H1 (cell line): ENCODE results near the gene NOVA1. TPM values are rescaled to one million over a fixed set of nuclear protein-coding genes. Genes with fewer than 3 reads are reported as not detected.

Experiments used
- CTCF ChIA-PET: fragments of 300-600 bp; sonication (Branson Sonifier 250); formaldehyde crosslinking; loops from one replicate; lab custom pipeline; 2021; ENCODE audit not compliant: partially characterized antibody; lab: Charles Lee
- POLR2A ChIA-PET: fragments of 300-600 bp; sonication (Branson Sonifier 250); formaldehyde crosslinking; loops from one replicate; lab custom pipeline; 2021; ENCODE audit warnings: inconsistent platforms; ENCODE audit not compliant: partially characterized antibody; lab: Charles Lee
- DNase-seq, 2 experiments: peaks; one replicate each; pipeline versions ENCODE4 v3.0.0 to v3.0.0-alpha.2; 2010 to 2022; ENCODE audit warnings: low spot score in 2 of 2, low read depth in 1 of 2, mixed read lengths in 1 of 2
- FAIRE-seq: peaks from 2 replicates; lab custom pipeline; 2011; peaks lifted over from hg19 to GRCh38; lab: Jason Lieb, UNC
- H2AFZ ChIP-seq: 2 replicates; pipeline ENCODE4 v1.8.1; 2012; ENCODE audit warnings: low read length, inconsistent platforms
- H2AK5ac ChIP-seq: 2 replicates; pipeline ENCODE4 v1.6.1; 2013; ENCODE audit warnings: low read depth, low read length
- H2BK120ac ChIP-seq: replicated peaks from 2 replicates; pipeline ENCODE3; 2013; ENCODE audit warnings: low read depth, low read length, inconsistent platforms
- H2BK12ac ChIP-seq: 2 replicates; pipeline ENCODE4 v1.6.1; 2013; ENCODE audit warnings: low read depth, low read length
- H2BK15ac ChIP-seq: 2 replicates; pipeline ENCODE4 v1.6.1; 2013; ENCODE audit warnings: low read length
- H2BK20ac ChIP-seq: 2 replicates; pipeline ENCODE4 v1.6.1; 2013; ENCODE audit warnings: low read length
- H2BK5ac ChIP-seq: 2 replicates; pipeline ENCODE4 v1.6.1; 2013; ENCODE audit warnings: low read depth, low read length
- H3K14ac ChIP-seq: 2 replicates; pipeline ENCODE4 v1.6.1; 2013; ENCODE audit warnings: inconsistent platforms; ENCODE audit not compliant: insufficient read length
- H3K18ac ChIP-seq: 2 replicates; pipeline ENCODE4 v1.6.1; 2013; ENCODE audit warnings: low read length; ENCODE audit errors: extremely low read depth
- H3K23ac ChIP-seq: 2 replicates; pipeline ENCODE4 v1.6.1; 2013; ENCODE audit warnings: inconsistent platforms; ENCODE audit not compliant: insufficient read length
- H3K23me2 ChIP-seq: 2 replicates; pipeline ENCODE4 v1.6.1; 2013; ENCODE audit warnings: low read depth, low read length
- H3K27ac ChIP-seq: 2 replicates; pipeline ENCODE4 v1.6.1; 2011; ENCODE audit warnings: low read depth, low read length, inconsistent platforms
- H3K27me3 ChIP-seq, 4 experiments: replicated peaks in 1 of 4; 1 replicate in 1 of 4; 2 replicates in 3 of 4; pipeline versions ENCODE4 v1.6.1 to v1.8.1; 2011 to 2013; ENCODE audit warnings: low read length in 3 of 4, mild to moderate bottlenecking in 3 of 4, inconsistent platforms in 2 of 4, mixed read lengths in 2 of 4, moderate library complexity in 1 of 4; ENCODE audit not compliant: control insufficient read depth in 3 of 4, insufficient read depth in 3 of 4; ENCODE audit errors: extremely low read depth in 1 of 4
- H3K36me3 ChIP-seq, 4 experiments: 2 replicates each; pipeline versions ENCODE4 v1.6.1 to v1.8.1; 2011 to 2013; ENCODE audit warnings: mild to moderate bottlenecking in 4 of 4, low read length in 3 of 4, moderate library complexity in 2 of 4, control low read depth in 1 of 4, inconsistent platforms in 1 of 4; ENCODE audit not compliant: insufficient read depth in 4 of 4, control insufficient read depth in 2 of 4
- H3K4ac ChIP-seq: replicated peaks from 2 replicates; pipeline ENCODE3; 2013; ENCODE audit warnings: low read length, low read depth, mixed read lengths, inconsistent platforms; ENCODE audit not compliant: insufficient read length
- H3K4me1 ChIP-seq, 4 experiments: replicated peaks in 1 of 4; 1 replicate in 1 of 4; 2 replicates in 3 of 4; pipeline versions ENCODE4 v1.6.1 to v1.8.1; 2011 to 2013; ENCODE audit warnings: low read length in 3 of 4, inconsistent platforms in 2 of 4, mixed read lengths in 1 of 4; ENCODE audit not compliant: insufficient read depth in 4 of 4, control insufficient read depth in 3 of 4
- H3K4me2 ChIP-seq, 2 experiments: 2 replicates each; pipeline versions ENCODE4 v1.6.1 to v1.8.1; 2011 to 2013; ENCODE audit warnings: low read depth in 2 of 2, low read length in 2 of 2, control low read depth in 1 of 2, inconsistent platforms in 1 of 2, mild to moderate bottlenecking in 1 of 2; ENCODE audit not compliant: insufficient read depth in 1 of 2
- H3K4me3 ChIP-seq, 4 experiments: fragments of 200-600, 300-600 bp in 1 of 4; sonication (generic), shearing (Covaris generic), sonication (Bioruptor Twin) in 1 of 4; 2 replicates each; pipeline versions ENCODE4 v1.5.1 to v1.8.1; 2011 to 2016; ENCODE audit warnings: low read length in 4 of 4, low read depth in 3 of 4, control low read depth in 2 of 4, inconsistent platforms in 2 of 4, mild to moderate bottlenecking in 2 of 4, mixed read lengths in 1 of 4, moderate library complexity in 1 of 4; ENCODE audit not compliant: insufficient read depth in 2 of 4; ENCODE audit errors: extremely low read depth in 1 of 4
- H3K56ac ChIP-seq: replicated peaks from 2 replicates; pipeline ENCODE3; 2013; ENCODE audit warnings: low read depth, mild to moderate bottlenecking, mixed read lengths, low read length, inconsistent platforms; ENCODE audit not compliant: insufficient read length
- H3K79me1 ChIP-seq: 2 replicates; pipeline ENCODE4 v1.6.1; 2013; ENCODE audit warnings: low read depth, low read length, control low read depth
- H3K79me2 ChIP-seq, 2 experiments: 2 replicates each; pipeline versions ENCODE4 v1.6.1 to v1.8.1; 2012 to 2013; ENCODE audit warnings: low read length in 2 of 2, mild to moderate bottlenecking in 2 of 2, inconsistent platforms in 1 of 2; ENCODE audit not compliant: insufficient read depth in 2 of 2, control insufficient read depth in 1 of 2
- H3K9ac ChIP-seq, 4 experiments: replicated peaks in 1 of 4; 1 replicate in 1 of 4; 2 replicates in 3 of 4; pipeline versions ENCODE4 v1.6.1 to v1.8.1; 2011 to 2013; ENCODE audit warnings: low read depth in 3 of 4, low read length in 3 of 4, control low read depth in 2 of 4, mild to moderate bottlenecking in 2 of 4, moderate library complexity in 2 of 4, inconsistent platforms in 1 of 4; ENCODE audit errors: extremely low read depth in 1 of 4
- H3K9me3 ChIP-seq, 2 experiments: 2 replicates each; pipeline versions ENCODE4 v1.6.1 to v1.8.1; 2012 to 2013; ENCODE audit warnings: mild to moderate bottlenecking in 2 of 2, moderate library complexity in 2 of 2, control low read depth in 1 of 2, inconsistent platforms in 1 of 2, low read depth in 1 of 2, low read length in 1 of 2, mixed read lengths in 1 of 2; ENCODE audit not compliant: insufficient read depth in 2 of 2
- H4K20me1 ChIP-seq, 2 experiments: replicated peaks in 1 of 2; 2 replicates each; pipeline versions ENCODE3 to v1.8.1; 2011 to 2013; ENCODE audit warnings: inconsistent platforms in 2 of 2, low read length in 2 of 2, mild to moderate bottlenecking in 1 of 2; ENCODE audit not compliant: insufficient read depth in 2 of 2, control insufficient read depth in 1 of 2
- H4K5ac ChIP-seq: 2 replicates; pipeline ENCODE4 v1.6.1; 2013; ENCODE audit warnings: low read length, low read depth, mixed read lengths, inconsistent platforms; ENCODE audit not compliant: insufficient read length
- H4K8ac ChIP-seq: 2 replicates; pipeline ENCODE4 v1.8.0; 2013; ENCODE audit warnings: mild to moderate bottlenecking, moderate library complexity, low read length, inconsistent platforms; ENCODE audit not compliant: insufficient read depth; ENCODE audit errors: extremely low read depth
- H4K91ac ChIP-seq: replicated peaks from 2 replicates; pipeline ENCODE3; 2013; ENCODE audit warnings: low read length, mixed read lengths, inconsistent platforms; ENCODE audit not compliant: insufficient read length
- E2F6 ChIP-seq: IDR thresholded peaks from 2 replicates; pipeline ENCODE4 v1.6.1; 2012; ENCODE audit warnings: inconsistent platforms
- EP300 ChIP-seq, 2 experiments: IDR thresholded peaks; 1 replicate in 1 of 2; 2 replicates in 1 of 2; pipeline ENCODE4 v1.6.1; 2011 to 2012; ENCODE audit warnings: low read depth in 2 of 2, low read length in 2 of 2, mild to moderate bottlenecking in 2 of 2, borderline replicate concordance in 1 of 2, inconsistent platforms in 1 of 2, moderate library complexity in 1 of 2
- KDM1A ChIP-seq: fragments of 200-600, 300-600 bp; sonication (generic); IDR thresholded peaks from 2 replicates; pipeline ENCODE4 v1.7.1; 2016; ENCODE audit warnings: mild to moderate bottlenecking, low read length, borderline replicate concordance
- MAX ChIP-seq: IDR thresholded peaks from 2 replicates; pipeline ENCODE4 v1.6.1; 2012; ENCODE audit warnings: inconsistent platforms
- RNF2 ChIP-seq: fragments of 200-900, 300-1000 bp; sonication (generic); IDR thresholded peaks from 2 replicates; pipeline ENCODE4 v1.7.1; 2016; ENCODE audit warnings: borderline replicate concordance, low read depth, mild to moderate bottlenecking, antibody characterized with exemption, low read length; ENCODE audit not compliant: poor library complexity, severe bottlenecking; ENCODE audit errors: missing control alignments
- SAP30 ChIP-seq: fragments of 300-600 bp; sonication (generic); IDR thresholded peaks from 2 replicates; pipeline ENCODE4 v1.7.1; 2012; ENCODE audit warnings: low read length, moderate library complexity, mild to moderate bottlenecking, inconsistent platforms; ENCODE audit not compliant: insufficient read depth, insufficient replicate concordance
- SIN3A ChIP-seq, 2 experiments: IDR thresholded peaks in 1 of 2; conservative IDR thresholded peaks in 1 of 2; 2 replicates each; pipeline ENCODE4 v1.6.1; 2011 to 2012; ENCODE audit warnings: low read length in 2 of 2, improper control_type of control experiment in 1 of 2, low read depth in 1 of 2, mild to moderate bottlenecking in 1 of 2
- SUZ12 ChIP-seq: fragments of 200-600 bp; sonication (generic); IDR thresholded peaks from 2 replicates; pipeline ENCODE4 v1.6.1; 2012; ENCODE audit warnings: mild to moderate bottlenecking, inconsistent platforms, low read length, moderate library complexity, mixed read lengths
- WGBS, 2 experiments: shearing (Covaris generic) in 1 of 2; methylation state at CpG; one replicate each; pipeline versions ENCODE4 v1.1.6 to v1.1.7; 2013 to 2015; ENCODE audit warnings: low lambda C conversion rate in 2 of 2, mixed read lengths in 2 of 2, inconsistent platforms in 1 of 2, low coverage in 1 of 2, missing lambda C conversion rate in 1 of 2; ENCODE audit not compliant: insufficient replicate concordance in 2 of 2, insufficient coverage in 1 of 2, insufficient read length in 1 of 2; ENCODE audit errors: extremely low coverage in 1 of 2, missing lambda C conversion rate in 1 of 2; 5-methylcytosine and 5-hydroxymethylcytosine counted together
- polyA plus RNA-seq, 7 experiments: library from polyadenylated mRNA; depleted of rRNA in 3 of 7; stranded (reverse) in 5 of 7; unstranded in 2 of 7; fragments of >200 nt in 5 of 7; fragments of 200-250 nt in 2 of 7; gene quantifications; 1 replicate in 5 of 7; 2 replicates in 1 of 7; 4 replicates in 1 of 7; pipeline versions ENCODE4 v1.2.1 to v1.2.3, GENCODE V29; 2011 to 2013; ENCODE audit warnings: missing spikeins in 2 of 7, mixed read lengths in 2 of 7
- total RNA-seq: library from RNA; stranded (reverse); fragmentation: NEBNext Ultra II Directional; extraction: Animal tissue kit (Norgen Biotek cat#: 25700); gene quantifications from 2 replicates; pipeline ENCODE4 v1.2.1, GENCODE V29; 2021

NOVA1 gene
- total and polyA plus RNA-seq, 2 of the 8 experiments (the other 6 are each of a cell fraction or from before 2014, with no cell fraction given): 6.8 to 12.7 TPM

- Histone ChIP-seq H2BK12ac (no peak overlapping the region), H3K4me2 (no peak overlapping the region), H3K18ac (no peak overlapping the region), H3K23me2 (no peaks in the 10 kb centered on the region), H2BK20ac (no peak overlapping the region), H3K27me3 (no peaks in the 10 kb centered on the region), H4K8ac (no peak overlapping the region), H3K79me2 (no peaks in the 10 kb centered on the region), H3K4ac (no peak overlapping the region), H3K79me1 (no peaks in the 10 kb centered on the region), H4K5ac (no peak overlapping the region), H4K91ac (no peak overlapping the region), H2BK5ac (no peak overlapping the region), H2BK15ac (no peak overlapping the region), H3K56ac (no peak overlapping the region), H3K27ac (no peak overlapping the region), H2BK120ac (no peak overlapping the region), H3K4me3 (no peak overlapping the region), H4K20me1 (no peaks in the 10 kb centered on the region), H3K23ac (no peak overlapping the region), H2AK5ac (no peak overlapping the region), H3K14ac (no peak overlapping the region), H3K9ac (no peak overlapping the region), H3K9me3 (no peaks in the 10 kb centered on the region), H3K4me1 (no peaks in the 10 kb centered on the region), H2AFZ (0 out of 2 replicates have a peak overlapping the region, but pooled peaks have one; percentile 1), H3K36me3 (no peaks in the 10 kb centered on the region)
- no peak for DNase-seq
- 82% methylated on average over 1 of the region's 1 CpG; no CpG with 5 or more reads in 1 of the 2 experiments for WGBS, 2 experiments
- TF ChIP-seq EP300 (IDR thresholded peaks at IDR 0.05; ENCODE audit: borderline replicate concordance in 1 of 2, low read depth in 2 of 2, low read length in 2 of 2): no peak
- TF ChIP-seq SAP30: no peak
- TF ChIP-seq E2F6: no peak
- TF ChIP-seq MAX: no peak
- no peak for TF ChIP-seq KDM1A
- TF ChIP-seq SUZ12: no peak
- no peak for TF ChIP-seq SIN3A (conservative IDR thresholded peaks at IDR 0.05 in 1 of 2, IDR thresholded peaks at IDR 0.05 in 1 of 2; ENCODE audit: low read depth in 1 of 2, low read length in 2 of 2)
- TF ChIP-seq RNF2: no peak
- FAIRE-seq: no peak
- POLR2A ChIA-PET: no interaction called here
- CTCF ChIA-PET: no interaction called here
These were observed 24.8 kb upstream of the NOVA1 start for GRCh38 chr14:26622611-26623010.
